DLD1 (cell line): ENCODE data around the gene IMMP2L.
"Not testable (repeated sequence)": the region's sequence is repeated elsewhere in the genome, so short reads cannot be mapped to it uniquely, and the experiment has no call there.

Experiments used
- in situ Hi-C: cut with HindIII; loops from 2 replicates; pipeline ENCODE4 v1.10.0; 2017; ENCODE audit warnings: low sequenced_read_pairs

Gene IMMP2L

DNA sequence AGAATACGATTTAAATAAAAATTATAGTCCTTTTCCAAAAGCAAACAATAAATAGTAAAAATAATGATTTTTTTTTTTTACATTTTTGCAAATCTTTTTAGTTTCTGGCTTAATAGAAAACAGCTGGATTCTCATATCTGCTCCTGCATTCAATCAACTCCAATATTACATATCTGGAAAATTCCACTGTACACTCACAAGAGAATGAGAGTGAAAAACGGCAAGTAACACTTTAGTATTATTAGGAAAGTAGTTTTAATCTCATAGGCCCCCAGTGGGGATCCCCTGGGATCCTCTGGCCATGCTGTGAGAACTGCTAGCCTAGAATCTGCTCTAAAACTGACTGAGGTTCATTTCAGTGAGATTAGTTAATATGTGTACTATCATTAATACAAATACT is 599.9 kb downstream of the IMMP2L start:
- in situ Hi-C loops = no loop called here

DNA sequence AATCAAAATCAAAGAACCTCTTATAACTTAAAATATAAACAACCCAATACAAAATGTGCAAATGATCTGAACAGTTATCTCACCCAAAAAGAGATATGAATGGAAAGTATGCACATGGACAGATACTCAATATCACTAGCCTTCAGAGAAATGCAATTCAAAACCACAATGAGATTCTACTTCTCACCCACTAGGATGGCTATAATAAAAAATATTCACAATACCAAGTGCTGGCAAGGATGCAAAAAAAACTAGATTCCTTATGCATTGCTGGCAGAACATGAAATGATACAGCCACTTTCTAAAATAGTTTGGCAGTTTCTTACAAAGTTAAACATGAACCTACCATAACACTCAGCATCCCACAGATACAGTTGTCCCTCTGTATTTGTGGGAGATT is 601.5 kb downstream of the IMMP2L start:
- in situ Hi-C loops = no loop called here

DNA sequence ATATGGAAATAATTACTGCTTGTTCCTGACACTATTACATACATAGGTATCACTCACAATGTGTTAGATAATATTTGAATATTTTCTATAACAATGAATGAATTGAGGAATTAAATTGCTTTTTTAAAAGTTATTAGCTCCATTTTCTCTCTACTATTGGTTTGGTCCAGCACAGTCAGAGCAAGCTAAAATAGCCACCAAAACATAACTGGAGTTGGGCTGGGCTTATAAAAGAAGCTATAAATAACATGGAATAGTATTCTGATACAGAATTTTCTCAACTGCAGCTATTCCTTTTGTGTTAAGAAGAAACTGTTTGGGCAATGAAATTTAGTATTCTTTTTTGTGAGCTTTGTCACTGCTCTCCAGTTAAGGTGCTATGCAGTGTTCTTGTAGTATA is 614.0 kb downstream of the IMMP2L start:
- in situ Hi-C loops = no loop called here

DNA sequence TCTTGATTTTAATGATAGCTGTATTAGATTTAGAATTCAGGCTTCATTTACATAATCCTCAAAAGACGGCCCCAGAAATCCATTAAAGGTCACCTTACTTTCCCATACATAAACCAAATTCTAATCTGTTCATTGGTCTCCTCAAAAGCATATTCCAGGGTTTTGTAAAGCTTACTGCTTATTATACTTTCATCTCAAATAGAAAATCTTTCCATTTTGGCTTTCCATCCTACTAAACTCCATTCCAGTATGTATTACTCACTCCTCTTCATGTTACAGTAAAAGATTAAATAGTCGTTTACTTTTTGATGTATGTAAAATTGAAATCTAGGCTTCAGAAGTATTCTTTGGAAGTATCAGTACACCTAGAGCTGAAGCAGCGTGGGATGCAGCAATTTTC is 614.9 kb downstream of the IMMP2L start:
- in situ Hi-C loops = no loop called here

DNA sequence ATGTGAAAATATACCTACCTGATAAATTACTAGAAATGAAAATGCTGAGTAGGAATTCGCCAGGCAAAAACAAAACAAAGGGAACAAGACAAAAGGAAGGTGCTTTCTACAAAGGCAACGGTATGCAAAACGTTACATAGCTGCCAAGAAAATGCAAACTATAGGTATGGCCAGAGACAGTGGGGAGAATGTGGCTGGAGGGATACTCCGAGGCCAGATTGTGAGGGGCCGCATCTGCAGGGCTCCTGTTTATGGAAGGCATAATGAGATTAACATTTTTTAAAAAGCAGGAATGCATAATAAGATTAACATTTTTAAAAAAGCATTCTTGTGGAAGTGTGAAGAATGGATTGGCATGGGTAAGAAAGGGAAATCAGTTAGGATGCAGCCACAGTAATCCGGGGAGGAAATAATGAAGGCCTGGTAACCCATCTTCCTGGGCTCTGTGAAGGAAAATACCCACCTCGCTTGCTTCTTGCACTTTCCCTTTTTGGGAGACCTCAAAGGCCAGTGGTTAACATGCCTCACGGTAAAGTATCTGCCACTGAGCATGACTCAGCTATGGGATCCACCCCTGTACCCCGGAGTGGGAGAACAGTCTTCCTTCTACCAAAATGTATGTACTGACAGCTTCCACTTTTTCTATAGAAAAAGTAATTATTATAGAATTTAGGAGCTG is 617.2 kb downstream of the IMMP2L start:
- in situ Hi-C loops = no loop called here

DNA sequence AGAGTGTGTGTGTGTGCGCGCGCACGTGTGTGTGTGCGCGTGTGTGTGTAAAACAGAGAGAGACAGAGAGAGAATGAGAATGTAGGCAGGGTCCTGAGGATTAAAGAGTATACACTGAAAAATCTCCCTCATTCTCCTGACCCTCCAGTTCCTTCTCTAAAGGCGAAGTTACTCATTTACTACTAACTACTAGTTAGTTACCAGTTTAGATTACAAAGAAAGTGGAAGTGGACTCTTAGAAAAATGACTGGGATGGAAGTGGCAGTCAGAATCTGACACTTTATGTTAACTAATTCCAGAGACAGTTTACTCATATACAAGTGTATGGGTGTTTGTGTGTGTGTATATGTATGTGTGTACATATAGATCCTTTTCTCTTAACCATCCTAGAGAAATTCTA is 617.8 kb downstream of the IMMP2L start:
- in situ Hi-C loops = no loop called here

DNA sequence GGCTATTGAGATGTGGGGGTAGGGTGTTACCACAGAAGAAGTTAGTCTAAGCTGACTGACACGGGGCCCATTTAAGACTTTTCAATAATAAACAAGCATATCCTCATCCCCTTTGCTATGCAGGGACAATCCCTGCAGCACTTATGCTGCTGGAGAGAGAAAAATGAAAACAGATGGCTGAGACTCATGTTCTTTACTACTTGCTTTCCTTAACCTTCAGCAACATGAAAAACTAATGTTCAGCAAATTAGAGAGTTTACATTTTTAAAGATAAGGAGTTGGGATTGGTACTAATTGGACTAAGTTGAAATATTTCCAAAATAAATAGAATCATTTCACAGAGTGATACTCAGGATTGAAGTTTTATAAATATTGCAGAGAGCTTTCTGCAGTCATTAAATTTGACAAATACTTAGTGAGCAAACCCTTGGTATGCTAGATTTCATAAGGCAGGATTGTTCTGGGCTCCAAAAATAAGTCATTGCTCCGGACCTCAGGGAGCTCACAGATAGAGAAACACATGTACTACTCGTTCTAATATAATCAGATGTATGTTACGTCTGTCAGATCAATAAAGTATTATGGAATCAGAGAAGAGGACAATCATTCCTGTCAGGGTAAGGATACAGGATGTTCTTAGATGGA is 618.5 kb downstream of the IMMP2L start:
- in situ Hi-C loops = no loop called here

DNA sequence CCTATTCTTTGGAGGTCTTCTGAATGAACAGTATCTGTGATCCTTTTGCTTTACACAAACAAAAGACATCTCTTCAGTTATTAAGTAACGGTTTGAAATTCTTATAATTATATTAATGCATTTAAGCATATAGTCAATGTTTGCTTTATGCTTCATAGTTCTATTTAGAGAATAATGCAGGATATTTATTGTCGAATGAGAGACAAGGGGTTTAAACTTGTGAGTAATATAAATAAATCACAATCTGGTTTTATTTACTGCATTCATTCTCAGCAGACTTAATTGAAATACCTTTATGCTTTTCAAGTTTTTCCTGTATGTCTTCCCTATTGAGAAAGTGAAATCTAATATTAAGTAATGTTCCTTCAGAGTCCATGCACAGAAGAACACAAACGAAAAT is 620.9 kb downstream of the IMMP2L start:
- in situ Hi-C loops = no loop called here

DNA sequence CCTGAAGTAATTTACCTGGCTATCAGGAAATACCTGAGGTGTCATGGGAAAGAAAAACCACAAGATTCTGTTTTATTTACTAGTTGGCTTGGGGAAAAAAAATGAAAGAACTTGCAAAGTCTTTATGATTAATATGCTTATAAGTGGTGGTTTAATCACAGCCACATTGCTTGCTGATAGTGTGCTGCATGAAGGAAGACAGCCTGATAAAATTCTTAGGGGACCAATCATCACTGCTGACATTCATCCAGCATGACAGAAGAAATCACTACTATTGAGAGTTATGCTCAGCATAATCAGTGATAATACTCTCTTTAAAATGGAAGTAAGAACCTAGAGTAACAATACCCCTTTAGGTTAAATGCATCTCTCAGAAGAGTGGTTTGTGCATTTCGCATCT is 621.5 kb downstream of the IMMP2L start:
- in situ Hi-C loops = no loop called here

DNA sequence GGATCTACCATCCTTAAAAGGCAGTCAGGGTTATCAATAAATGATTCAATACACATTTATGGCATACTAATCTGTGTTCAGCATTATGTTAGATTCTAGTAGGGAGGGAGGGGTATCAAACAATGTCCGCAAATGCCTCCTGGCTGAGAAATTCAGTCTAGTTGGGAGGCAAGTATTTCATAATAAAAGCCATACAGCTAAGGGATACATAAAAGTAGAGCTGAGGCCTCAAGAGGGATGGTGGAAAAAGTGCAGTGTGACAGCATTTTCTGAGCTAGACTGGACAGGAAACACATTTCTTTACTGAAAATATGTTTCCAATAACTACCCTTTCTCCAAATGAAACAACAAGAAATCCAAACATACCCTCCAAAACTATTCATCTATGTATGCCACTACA is 624.1 kb downstream of the IMMP2L start:
- in situ Hi-C loops = no loop called here

DNA sequence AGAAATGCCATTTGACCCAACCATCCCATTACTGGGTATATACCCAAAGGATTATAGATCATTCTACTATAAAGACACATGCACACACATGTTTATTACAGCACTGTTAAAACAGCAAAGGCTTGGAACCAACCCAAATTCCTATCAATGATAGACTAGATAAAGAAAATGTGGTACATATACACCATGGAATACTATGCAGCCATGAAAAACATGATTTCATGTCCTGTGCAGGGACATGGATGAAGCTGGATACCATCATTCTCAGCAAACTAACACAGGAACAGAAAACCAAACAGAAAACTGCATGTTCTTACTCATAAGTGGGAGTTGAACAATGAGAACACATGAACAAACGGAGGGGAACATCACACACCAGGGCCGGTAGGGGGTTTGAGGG is 625.6 kb downstream of the IMMP2L start:
- in situ Hi-C loops = not testable (repeated sequence)

DNA sequence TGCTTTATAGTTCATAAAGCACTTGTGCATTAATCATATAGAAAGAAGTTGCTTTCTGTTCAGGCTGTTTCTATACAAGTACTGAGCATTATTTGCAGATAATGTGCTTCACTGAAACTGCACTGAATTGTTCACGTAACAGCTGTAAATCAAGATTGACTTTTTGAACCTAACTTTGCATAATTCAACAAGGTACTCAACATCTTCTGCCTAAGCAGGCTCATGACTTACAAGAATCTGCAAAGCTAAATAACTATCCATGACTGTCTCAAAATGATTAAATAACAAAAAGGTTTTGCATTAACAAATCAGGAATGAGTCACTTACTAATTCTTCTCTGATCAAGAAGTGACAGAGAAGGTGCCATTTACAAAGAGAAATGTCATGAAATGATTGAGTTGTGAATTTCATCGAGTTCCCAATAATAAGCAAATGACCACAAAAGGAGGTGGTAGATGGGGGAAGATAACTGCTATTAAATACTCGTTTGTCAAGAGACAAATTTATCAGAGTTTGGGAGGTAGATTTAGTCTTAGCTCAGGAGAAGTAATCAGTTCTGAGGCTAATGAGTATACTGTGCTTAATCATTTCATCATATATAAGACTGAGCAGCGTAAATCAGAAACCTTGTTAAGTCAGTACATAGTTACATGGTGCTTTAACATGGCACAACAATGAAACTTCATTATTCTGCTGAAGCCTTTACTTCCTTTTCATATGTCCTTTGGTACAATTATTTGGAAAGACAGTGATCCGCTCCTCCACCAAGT is 632.6 kb downstream of the IMMP2L start:
- in situ Hi-C loops = no loop called here

DNA sequence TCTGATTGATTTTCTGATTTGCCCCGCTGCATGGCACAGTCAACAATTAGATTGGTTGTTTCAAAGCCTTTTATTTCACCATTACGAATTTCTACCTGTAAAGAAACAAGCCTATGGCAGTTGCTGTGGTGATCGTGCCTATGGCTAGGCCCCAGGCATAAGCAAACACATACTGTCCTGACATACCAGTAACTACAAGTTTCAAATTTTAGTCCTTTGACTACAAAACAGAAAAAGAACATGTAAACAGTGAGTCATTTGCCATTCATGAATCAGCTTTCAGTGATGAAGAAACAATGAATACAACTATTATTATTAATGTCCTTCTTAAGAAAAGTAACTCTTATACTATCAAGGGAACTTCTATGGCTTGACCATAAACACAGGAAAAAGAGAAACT is 639.4 kb downstream of the IMMP2L start:
- in situ Hi-C loops = no loop called here

DNA sequence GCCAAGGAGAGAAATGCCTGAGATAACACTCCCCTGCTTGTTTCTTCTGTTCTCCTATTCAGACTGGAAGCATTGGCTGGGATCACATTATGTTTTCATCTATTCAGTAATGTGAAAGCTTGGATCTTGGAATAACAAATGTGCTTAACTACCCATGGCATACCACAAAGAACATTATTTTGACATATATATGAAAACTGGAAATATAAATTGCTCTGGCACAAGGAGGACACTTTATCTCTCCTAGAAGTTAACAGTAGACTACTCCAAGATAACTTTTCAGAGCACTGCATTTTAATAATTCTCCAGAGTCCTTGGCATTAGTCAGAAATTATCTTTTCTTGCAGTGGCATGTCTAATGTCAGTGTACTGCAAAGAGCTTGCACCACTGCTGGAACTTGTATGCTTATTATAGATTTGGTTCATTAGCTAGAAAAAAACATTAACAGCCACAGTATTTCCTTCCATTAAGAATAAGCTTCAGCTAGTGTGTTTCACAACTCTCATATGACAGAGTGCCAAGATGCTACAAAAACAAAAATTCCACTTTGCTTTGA is 640.6 kb downstream of the IMMP2L start:
- in situ Hi-C loops = no loop called here

DNA sequence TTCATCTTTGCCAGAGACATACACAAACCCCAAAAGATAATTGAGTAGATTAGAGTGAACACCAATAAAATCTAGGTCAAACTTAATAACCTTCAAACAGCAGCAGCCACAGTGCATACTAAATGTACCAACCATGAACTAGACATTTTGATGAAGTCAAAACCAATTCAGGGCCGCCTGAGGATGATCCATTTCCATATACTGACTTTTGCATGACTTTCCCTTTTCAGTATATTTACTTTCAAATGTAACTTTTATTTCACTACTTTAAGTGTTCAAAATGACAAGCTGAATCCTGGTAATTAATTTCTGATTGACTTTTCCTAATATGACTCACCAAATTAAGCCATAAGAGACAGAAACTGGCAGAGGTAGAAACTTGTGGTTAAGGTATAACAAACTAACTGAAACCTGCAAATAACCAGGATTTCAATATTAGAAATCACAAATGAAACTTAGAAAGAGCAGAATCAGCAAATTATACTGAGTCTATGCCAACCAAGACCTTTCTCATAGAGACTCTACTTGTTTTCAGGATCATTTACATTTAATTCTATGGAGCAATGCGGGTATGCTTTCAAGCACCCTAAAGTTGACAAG is 643.2 kb downstream of the IMMP2L start:
- in situ Hi-C loops = no loop called here

DNA sequence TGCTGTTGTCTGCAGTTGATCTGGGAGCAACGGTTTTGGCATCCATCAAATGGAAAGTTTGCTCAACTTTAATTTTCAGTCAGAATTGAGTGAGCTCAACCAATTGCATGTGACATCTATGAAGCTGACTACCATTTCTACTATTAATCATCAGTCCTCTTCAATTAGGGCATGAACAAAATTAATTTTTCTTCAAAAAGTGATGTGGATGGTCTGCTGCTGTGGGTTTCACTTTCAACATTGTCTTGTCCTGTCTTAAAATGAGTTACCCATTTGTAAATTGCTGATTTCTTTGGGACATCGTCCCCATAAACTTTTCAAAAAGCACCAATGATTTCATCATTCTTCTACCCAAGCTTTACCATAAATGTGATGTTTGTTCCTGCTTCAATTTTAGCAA is 648.0 kb downstream of the IMMP2L start:
- in situ Hi-C loops = no loop called here

DNA sequence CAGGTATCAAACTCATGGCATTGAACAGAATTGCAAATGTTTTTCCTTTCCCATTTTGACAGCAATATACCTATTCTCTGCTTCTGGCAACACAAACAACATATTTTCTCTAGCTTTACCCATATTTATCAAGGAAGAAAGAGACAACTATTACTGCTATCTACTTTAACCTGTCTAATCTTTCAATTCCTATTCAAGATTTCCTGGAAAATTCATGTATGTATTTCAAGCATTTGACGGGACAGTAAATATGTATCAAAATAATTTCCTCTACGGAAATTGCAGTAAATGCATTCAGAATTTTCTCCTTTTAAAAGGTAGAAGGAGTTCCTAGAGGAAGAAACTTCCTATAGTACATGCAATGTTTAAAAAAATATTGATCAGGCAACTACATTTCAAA is 650.7 kb downstream of the IMMP2L start:
- in situ Hi-C loops = no loop called here

DNA sequence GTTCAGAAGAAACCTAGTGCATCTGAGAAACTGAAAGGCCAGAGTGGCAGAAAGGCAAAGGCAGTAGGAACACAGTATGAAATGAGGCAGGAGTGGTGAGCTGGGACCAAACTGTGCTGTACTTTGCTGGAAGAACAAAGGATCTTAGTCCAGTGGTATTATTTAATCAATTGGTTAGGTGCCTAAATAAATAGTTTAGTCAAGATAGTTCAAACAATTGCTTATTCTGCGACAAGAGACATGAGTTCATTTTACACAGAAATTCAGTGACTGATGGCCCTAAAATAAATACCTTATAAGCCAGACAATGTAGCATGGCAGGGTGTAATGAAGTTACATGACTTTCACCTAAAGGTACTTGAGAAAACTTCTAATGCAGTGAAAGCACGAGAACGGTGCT is 653.2 kb downstream of the IMMP2L start:
- in situ Hi-C loops = no loop called here

DNA sequence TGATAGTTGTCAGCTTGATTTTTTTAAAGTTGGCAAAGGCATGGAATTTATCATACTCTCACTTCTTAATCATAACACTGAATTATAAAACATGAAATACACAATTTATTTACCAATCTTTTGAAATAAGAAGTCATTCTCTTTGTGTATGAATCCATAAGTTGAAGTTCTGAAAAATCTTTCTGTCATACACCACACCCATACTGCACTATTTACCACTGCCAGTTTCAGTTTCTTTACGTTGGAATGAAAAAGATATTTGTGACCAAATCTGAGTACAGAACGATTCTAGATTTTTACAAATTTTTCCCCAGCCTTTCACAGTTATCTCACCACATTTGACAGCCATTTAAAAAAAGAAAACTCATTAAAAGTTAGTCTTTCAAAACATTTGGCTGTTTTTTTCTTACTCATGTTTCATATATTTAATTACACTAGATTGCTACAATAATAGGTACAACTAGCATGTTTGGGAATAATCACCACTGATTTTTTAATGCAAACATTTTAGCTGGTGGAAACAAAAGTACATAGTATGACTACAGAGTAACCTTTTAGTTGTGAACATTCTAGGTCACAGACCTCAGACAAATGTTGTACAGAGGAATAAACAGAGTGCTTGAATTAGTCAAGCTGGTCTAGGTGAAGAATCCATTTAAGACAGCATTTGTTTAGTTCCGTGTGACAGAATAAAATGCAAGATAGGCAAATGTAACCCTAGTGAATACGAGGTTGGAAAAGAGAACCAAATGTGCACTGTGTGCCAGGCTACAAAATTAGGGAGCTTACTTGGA is 656.3 kb downstream of the IMMP2L start:
- in situ Hi-C loops = no loop called here

DNA sequence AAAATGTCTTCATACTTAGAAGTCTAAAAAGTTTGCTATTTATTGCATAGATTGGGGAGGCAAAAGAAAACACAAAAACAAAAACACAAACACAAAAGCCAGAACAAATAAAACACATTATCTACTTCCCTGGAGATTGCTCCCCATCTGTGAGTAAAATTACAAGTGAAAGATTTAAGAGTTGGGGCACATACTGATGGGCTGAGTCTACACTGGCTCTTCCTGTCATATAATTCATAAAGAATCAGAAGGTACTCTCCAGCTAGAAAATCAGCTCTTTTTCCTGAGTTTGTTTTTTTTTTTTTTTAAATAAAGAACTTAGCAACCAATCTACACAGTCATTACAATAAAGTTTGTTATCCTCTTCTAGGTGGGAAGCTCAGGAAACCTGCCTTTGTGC is 663.8 kb downstream of the IMMP2L start:
- in situ Hi-C loops = no loop called here

DNA sequence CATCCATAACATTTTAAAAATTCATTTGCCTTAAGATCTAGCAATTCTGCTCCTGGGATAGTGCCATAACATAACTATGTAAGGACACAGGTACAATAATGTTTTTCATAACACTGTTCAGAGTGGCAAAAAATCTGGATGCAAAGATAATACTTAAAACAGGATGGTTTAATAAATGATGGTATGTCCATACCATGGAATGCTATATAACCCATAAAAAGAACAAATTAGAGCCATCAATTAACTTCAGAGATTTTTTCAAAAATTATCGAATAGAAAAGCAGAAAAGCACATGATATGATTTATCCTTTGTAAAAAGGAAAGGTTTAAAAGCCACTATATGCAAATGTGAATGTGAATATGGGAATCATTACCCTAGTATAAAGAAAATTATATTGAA is 664.8 kb downstream of the IMMP2L start:
- in situ Hi-C loops = no loop called here
